Upper lobe of left lung (tissue), 6 donors: Measurements from ENCODE around the gene CLCA1. TPM values are rescaled to one million over a fixed set of nuclear protein-coding genes. Genes with fewer than 3 reads are reported as not detected.

Source experiments
- ATAC-seq, 2 donors: fragments of 200-7000 bp; cut with Tn5 transposase; one replicate each; pipeline ENCODE4 v1.9.1; 2022; ENCODE audit warnings: mild to moderate bottlenecking in 2 of 2, moderate library complexity in 2 of 2; ENCODE audit not compliant: low FRiP score in 2 of 2
- DNase-seq, 2 donors: peaks; one replicate each; pipeline ENCODE4 v3.0.0-alpha.2; 2019 to 2020
- H3K27ac ChIP-seq, 4 donors: fragments of 200-600 bp; sonication (generic); one replicate each; pipeline ENCODE4 v1.5.1; 2016 to 2019
- H3K27me3 ChIP-seq, 4 donors: fragments of 200-600 bp; sonication (generic); one replicate each; pipeline ENCODE4 v1.5.1; 2017 to 2019
- H3K36me3 ChIP-seq, 4 donors: fragments of 200-600 bp; sonication (generic); one replicate each; pipeline ENCODE4 v1.5.1; 2016 to 2019
- H3K4me1 ChIP-seq, 4 donors: fragments of 200-600 bp; sonication (generic); one replicate each; pipeline ENCODE4 v1.5.1; 2018 to 2019
- H3K4me3 ChIP-seq, 4 donors: fragments of 200-600 bp; sonication (generic); one replicate each; pipeline ENCODE4 v1.5.1; 2017 to 2019; ENCODE audit warnings: mild to moderate bottlenecking in 2 of 4, moderate library complexity in 1 of 4
- H3K9me3 ChIP-seq, 4 donors: fragments of 200-600 bp; sonication (generic); one replicate each; pipeline ENCODE4 v1.5.1; 2018 to 2019
- CTCF ChIP-seq, 6 experiments: fragments of 450-650 bp in 4 of 6; fragments of 200-600 bp in 2 of 6; sonication (generic) in 2 of 6; IDR thresholded peaks; one replicate each; pipeline ENCODE4 v1.5.1; 2016 to 2019; ENCODE audit warnings: antibody characterized with exemption in 6 of 6
- EP300 ChIP-seq, 4 donors: sonication (generic); formaldehyde crosslinking; IDR thresholded peaks; one replicate each; pipeline ENCODE4 v1.5.1; 2017; ENCODE audit warnings: antibody characterized with exemption in 4 of 4, control low read depth in 2 of 4
- POLR2A ChIP-seq, 4 donors: fragments of 450-650 bp; IDR thresholded peaks; one replicate each; pipeline ENCODE4 v1.5.1; 2016 to 2017; ENCODE audit warnings: antibody characterized with exemption in 4 of 4, mild to moderate bottlenecking in 2 of 4
- POLR2AphosphoS5 ChIP-seq, 2 donors: sonication (generic); formaldehyde crosslinking; IDR thresholded peaks; one replicate each; pipeline ENCODE4 v1.5.1; 2017; ENCODE audit warnings: antibody characterized with exemption in 2 of 2
- WGBS, 2 donors: methylation state at CpG; one replicate each; pipeline ENCODE4 v1.1.5; 2017 to 2018; 5-methylcytosine and 5-hydroxymethylcytosine counted together
- total RNA-seq, 6 donors: library from RNA; depleted of rRNA in 4 of 6; stranded (reverse); fragments of >200 nt in 4 of 6; gene quantifications; one replicate each; pipeline versions ENCODE4 v1.1.0 to v1.2.1, GENCODE V29; 2016 to 2021
- donor health status: DM: no; HTN: no; CAD: no; lungs with moderate emphysema.
- donor health status: DM: no; HTN: yes; CAD: no; lungs with severe emphysema.

CLCA1 gene
- total RNA-seq, 6 donors from 2014 or later = 0.11 to 0.27 TPM; not detected in 4

GRCh38 chr1:86435327-86435726 lies 33.4 kb upstream of the CLCA1 start:
- TF ChIP-seq EP300 (IDR thresholded peaks at IDR 0.05) (no peak), POLR2A (IDR thresholded peaks at IDR 0.05) (no peak)
- H3K36me3 ChIP-seq = no peaks in the 10 kb centered on the region
- H3K27me3 ChIP-seq = no peaks in the 10 kb centered on the region
- DNase-seq = no peak
- no peak overlapping the region for H3K27ac ChIP-seq
- no peak for ATAC-seq
- H3K9me3 ChIP-seq = no peaks in the 10 kb centered on the region
- 43 to 73% methylated on average over 2 of the region's 2 CpGs for WGBS, 2 donors
- no peak overlapping the region for H3K4me3 ChIP-seq
- peaks cover 2 to 6% (median 4%) of the 10 kb centered on the region in 4 donors for H3K4me1 ChIP-seq

GRCh38 chr1:86436041-86436440 lies 32.7 kb upstream of the CLCA1 start:
- Histone ChIP-seq H3K27me3 (no peaks in the 10 kb centered on the region), H3K4me1 (no peaks in the 10 kb centered on the region), H3K27ac (no peak overlapping the region), H3K4me3 (no peak overlapping the region), H3K36me3 (no peaks in the 10 kb centered on the region), H3K9me3 (no peaks in the 10 kb centered on the region)
- TF ChIP-seq EP300 (IDR thresholded peaks at IDR 0.05) (no peak), POLR2A (IDR thresholded peaks at IDR 0.05) (no peak), POLR2AphosphoS5 (IDR thresholded peaks at IDR 0.05) (no peak), CTCF (IDR thresholded peaks at IDR 0.05) (no peak)
- no peak for DNase-seq
- WGBS, 2 donors = 46 to 51% methylated on average over 2 of the region's 2 CpGs
- ATAC-seq = no peak

GRCh38 chr1:86441581-86441980 lies 27.1 kb upstream of the CLCA1 start:
- TF ChIP-seq CTCF (IDR thresholded peaks at IDR 0.05) (no peak), POLR2A (IDR thresholded peaks at IDR 0.05) (no peak), POLR2AphosphoS5 (IDR thresholded peaks at IDR 0.05) (no peak), EP300 (IDR thresholded peaks at IDR 0.05) (no peak)
- no peaks in the 10 kb centered on the region for H3K9me3 ChIP-seq
- WGBS, 2 donors = 49 to 64% methylated on average over 2 of the region's 2 CpGs
- H3K27me3 ChIP-seq = no peaks in the 10 kb centered on the region
- H3K27ac ChIP-seq = no peak overlapping the region
- no peak for ATAC-seq
- H3K36me3 ChIP-seq = no peaks in the 10 kb centered on the region
- DNase-seq = no peak
- no peaks in the 10 kb centered on the region for H3K4me1 ChIP-seq
- H3K4me3 ChIP-seq = no peak overlapping the region

GRCh38 chr1:86441997-86442396 lies 26.7 kb upstream of the CLCA1 start:
- DNase-seq (no peak), ATAC-seq (no peak)
- Histone ChIP-seq H3K27ac (no peak overlapping the region), H3K27me3 (no peaks in the 10 kb centered on the region), H3K9me3 (no peaks in the 10 kb centered on the region), H3K36me3 (no peaks in the 10 kb centered on the region), H3K4me3 (no peak overlapping the region), H3K4me1 (no peaks in the 10 kb centered on the region)
- WGBS, 2 donors = 66 to 79% methylated on average over 1 of the region's 1 CpG
- TF ChIP-seq EP300 (IDR thresholded peaks at IDR 0.05) (no peak), CTCF (IDR thresholded peaks at IDR 0.05) (no peak), POLR2A (IDR thresholded peaks at IDR 0.05) (no peak), POLR2AphosphoS5 (IDR thresholded peaks at IDR 0.05) (no peak)

- no peak for DNase-seq
- Histone ChIP-seq H3K4me1 (no peaks in the 10 kb centered on the region), H3K36me3 (no peaks in the 10 kb centered on the region), H3K27ac (no peak overlapping the region), H3K27me3 (no peaks in the 10 kb centered on the region), H3K4me3 (no peak overlapping the region), H3K9me3 (no peaks in the 10 kb centered on the region)
- TF ChIP-seq CTCF (IDR thresholded peaks at IDR 0.05) (no peak), POLR2A (IDR thresholded peaks at IDR 0.05) (no peak), EP300 (IDR thresholded peaks at IDR 0.05) (no peak)
- 44 to 88% methylated on average over 1 of the region's 1 CpG for WGBS, 2 donors
- ATAC-seq = no peak
Measured at GRCh38 chr1:86445919-86446318, 22.8 kb upstream of the CLCA1 start.
